CD14-positive monocyte (primary cell): ENCODE results near the gene ACYP2. TPM values are rescaled to one million over a fixed set of nuclear protein-coding genes. Genes with fewer than 3 reads are reported as not detected.

Experiments
- DNase-seq, 3 donors: peaks; one replicate each; pipeline ENCODE4 v3.0.0-alpha.2; 2011 to 2022
- H2AFZ ChIP-seq: 2 replicates; pipeline ENCODE4 v1.6.0; 2012; ENCODE audit warnings: mild to moderate bottlenecking, low read depth, low read length, inconsistent platforms; ENCODE audit not compliant: insufficient read depth, poor library complexity, severe bottlenecking
- H3K27ac ChIP-seq, 2 donors: 1 replicate in 1 of 2; 2 replicates in 1 of 2; pipeline ENCODE4 v1.5.1; 2012 to 2013; ENCODE audit warnings: low read length in 2 of 2, control low read depth in 1 of 2, inconsistent platforms in 1 of 2, low read depth in 1 of 2, mild to moderate bottlenecking in 1 of 2
- H3K27me3 ChIP-seq, 2 donors: one replicate each; pipeline versions ENCODE4 v1.6.0 to v1.6.1; 2011 to 2013; ENCODE audit warnings: low read length in 2 of 2; ENCODE audit not compliant: control insufficient read depth in 2 of 2, insufficient read depth in 2 of 2
- H3K36me3 ChIP-seq, 2 donors: replicated peaks in 1 of 2; 1 replicate in 1 of 2; 2 replicates in 1 of 2; pipeline versions ENCODE4 v1.5.1 to v1.6.1; 2012 to 2013; ENCODE audit warnings: low read length in 2 of 2, control low read depth in 1 of 2, inconsistent platforms in 1 of 2, mild to moderate bottlenecking in 1 of 2; ENCODE audit not compliant: insufficient read depth in 2 of 2, control insufficient read depth in 1 of 2
- H3K4me1 ChIP-seq, 2 donors: 1 replicate in 1 of 2; 2 replicates in 1 of 2; pipeline versions ENCODE4 v1.5.1 to v1.6.1; 2012 to 2013; ENCODE audit warnings: low read length in 2 of 2, control low read depth in 1 of 2, inconsistent platforms in 1 of 2, mild to moderate bottlenecking in 1 of 2, moderate library complexity in 1 of 2; ENCODE audit not compliant: insufficient read depth in 2 of 2, control insufficient read depth in 1 of 2
- H3K4me2 ChIP-seq: replicated peaks from 2 replicates; pipeline ENCODE3; 2012; ENCODE audit warnings: low read length, moderate library complexity, mild to moderate bottlenecking; ENCODE audit not compliant: poor library complexity, severe bottlenecking; ENCODE audit errors: extremely low read depth
- H3K4me3 ChIP-seq, 3 experiments: fragments of 200-600 bp in 1 of 3; sonication (generic) in 1 of 3; replicated peaks in 1 of 3; 1 replicate in 2 of 3; 2 replicates in 1 of 3; pipeline ENCODE4 v1.5.1; 2011 to 2013; ENCODE audit warnings: low read length in 3 of 3, mild to moderate bottlenecking in 3 of 3, control low read depth in 2 of 3, low read depth in 2 of 3, inconsistent platforms in 1 of 3, moderate library complexity in 1 of 3
- H3K79me2 ChIP-seq: 2 replicates; pipeline ENCODE4 v1.6.0; 2012; ENCODE audit warnings: mild to moderate bottlenecking, control low read depth, inconsistent platforms, low read length, moderate library complexity; ENCODE audit not compliant: insufficient read depth
- H3K9ac ChIP-seq: 2 replicates; pipeline ENCODE4 v1.6.0; 2017; ENCODE audit warnings: low read length, mild to moderate bottlenecking; ENCODE audit not compliant: insufficient read depth, poor library complexity, severe bottlenecking
- H3K9me3 ChIP-seq, 2 donors: replicated peaks in 1 of 2; 1 replicate in 1 of 2; 2 replicates in 1 of 2; pipeline versions ENCODE4 v1.5.1 to v1.6.1; 2012 to 2013; ENCODE audit warnings: low read length in 2 of 2, control low read depth in 1 of 2; ENCODE audit not compliant: control insufficient read depth in 1 of 2, insufficient read depth in 1 of 2
- H4K20me1 ChIP-seq: 2 replicates; pipeline ENCODE4 v1.6.0; 2012; ENCODE audit warnings: mild to moderate bottlenecking, low read length, control low read depth, moderate library complexity; ENCODE audit not compliant: insufficient read depth
- H3K27ac Mint-ChIP-seq, 7 donors: one replicate each; pipeline ENCODE4 v1.8.0; 2020; ENCODE audit warnings: mild to moderate bottlenecking in 7 of 7, mixed read lengths in 7 of 7, moderate library complexity in 6 of 7, inconsistent platforms in 2 of 7
- H3K27me3 Mint-ChIP-seq, 3 donors: one replicate each; pipeline ENCODE4 v1.8.0; 2021 to 2022; ENCODE audit warnings: low read depth in 3 of 3, mild to moderate bottlenecking in 3 of 3, mixed read lengths in 3 of 3, moderate library complexity in 3 of 3, inconsistent platforms in 1 of 3
- H3K36me3 Mint-ChIP-seq, 2 donors: one replicate each; pipeline ENCODE4 v1.8.0; 2020; ENCODE audit warnings: mixed read lengths in 2 of 2, inconsistent platforms in 1 of 2, mild to moderate bottlenecking in 1 of 2
- H3K4me1 Mint-ChIP-seq: one replicate; pipeline ENCODE4 v1.8.0; 2020; ENCODE audit warnings: mild to moderate bottlenecking, mixed read lengths
- H3K4me3 Mint-ChIP-seq, 2 donors: one replicate each; pipeline ENCODE4 v1.8.0; 2020; ENCODE audit warnings: mild to moderate bottlenecking in 2 of 2, mixed read lengths in 2 of 2, moderate library complexity in 1 of 2
- H3K9me3 Mint-ChIP-seq, 7 donors: one replicate each; pipeline ENCODE4 v1.8.0; 2020 to 2022; ENCODE audit warnings: mixed read lengths in 7 of 7, mild to moderate bottlenecking in 6 of 7, moderate library complexity in 6 of 7, inconsistent platforms in 2 of 7
- WGBS: methylation state at CpG from one replicate; pipeline ENCODE4 v1.1.5; 2013; ENCODE audit warnings: missing lambda C conversion rate; ENCODE audit not compliant: insufficient coverage; 5-methylcytosine and 5-hydroxymethylcytosine counted together
- intact Hi-C, 2 donors: fragments of 100-400 bp; cut with micrococcal nuclease; formaldehyde crosslinking; loops; one replicate each; pipeline versions ENCODE4 v1.15.0 to v1.15.1; 2023
- polyA plus RNA-seq, 3 donors: library from polyadenylated mRNA; depleted of rRNA in 1 of 3; unstranded in 2 of 3; stranded (reverse) in 1 of 3; fragments of 300-500 nt in 2 of 3; fragments of >200 nt in 1 of 3; fragmentation: Illumina TruSeq in 2 of 3; gene quantifications; 1 replicate in 2 of 3; 2 replicates in 1 of 3; pipeline ENCODE4 v1.2.3, GENCODE V29; 2012 to 2021
- TF ChIP-seq, protein P1 (sequence below): fragments of 200-600 bp; IDR thresholded peaks from one replicate; pipeline ENCODE4 v1.8.0; 2022; ENCODE audit warnings: antibody characterized with exemption, mild to moderate bottlenecking

ACYP2 gene
- polyA plus RNA-seq, 3 donors: 6.2 to 10.8 (median 10.3) TPM

DNA sequence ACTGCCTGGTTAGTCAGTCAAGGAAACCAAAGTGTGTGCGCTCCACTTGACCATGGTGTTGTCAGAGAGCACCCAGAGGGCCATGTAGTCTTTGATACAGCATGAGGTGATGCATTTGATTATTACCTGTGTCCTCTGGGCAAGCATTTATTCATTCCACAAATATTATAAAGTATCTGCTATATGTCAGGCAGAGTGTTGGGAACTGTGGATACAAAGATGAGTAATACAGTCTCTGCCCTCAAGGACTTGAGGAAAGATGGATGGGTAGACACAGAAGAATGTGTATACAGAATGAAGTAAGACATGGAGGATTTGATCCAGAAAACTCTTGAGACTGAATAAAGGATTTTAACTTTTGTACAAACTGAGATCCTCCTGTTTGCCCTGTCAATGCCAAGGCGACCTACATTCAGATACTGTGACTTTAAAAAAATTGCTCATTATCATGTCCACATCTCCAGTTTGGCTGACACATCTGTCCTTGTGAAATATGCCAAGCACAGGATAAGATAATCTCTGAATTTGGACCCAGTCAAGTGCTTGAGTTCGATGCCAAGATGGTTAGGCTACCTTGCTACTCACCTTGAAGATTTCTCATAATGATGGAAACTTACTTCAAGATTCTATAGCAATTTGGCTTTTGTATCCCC, 50.8 kb downstream of the ACYP2 start:
- intact Hi-C loops: no loop called here
- peaks cover 0 to 3% (median 0%) of the 10 kb centered on the region in 3 donors for H3K27me3 Mint-ChIP-seq
- H3K4me3 ChIP-seq: no peak overlapping the region

GRCh38 chr2:54176577-54176976, 61.2 kb downstream of the ACYP2 start:
- Mint-ChIP-seq H3K27me3 (peaks cover 0 to 2% (median 0%) of the 10 kb centered on the region in 3 donors), H3K27ac (no peak overlapping the region), H3K4me1 (no peaks in the 10 kb centered on the region), H3K4me3 (no peak overlapping the region), H3K9me3 (peaks cover 0 to 2% (median 0%) of the 10 kb centered on the region in 7 donors), H3K36me3 (no peaks in the 10 kb centered on the region)
- Histone ChIP-seq H3K36me3 (no peaks in the 10 kb centered on the region), H4K20me1 (no peaks in the 10 kb centered on the region), H3K4me1 (no peaks in the 10 kb centered on the region), H3K4me2 (no peak overlapping the region), H3K27me3 (no peaks in the 10 kb centered on the region), H3K9me3 (no peaks in the 10 kb centered on the region), H3K27ac (no peak overlapping the region), H3K4me3 (no peak overlapping the region), H3K79me2 (no peaks in the 10 kb centered on the region), H3K9ac (no peak overlapping the region), H2AFZ (no peak overlapping the region)
- no peak for DNase-seq
- intact Hi-C loops: no loop called here
- WGBS: 64% methylated on average over 1 of the region's 2 CpGs
- TF ChIP-seq, protein P1, sequence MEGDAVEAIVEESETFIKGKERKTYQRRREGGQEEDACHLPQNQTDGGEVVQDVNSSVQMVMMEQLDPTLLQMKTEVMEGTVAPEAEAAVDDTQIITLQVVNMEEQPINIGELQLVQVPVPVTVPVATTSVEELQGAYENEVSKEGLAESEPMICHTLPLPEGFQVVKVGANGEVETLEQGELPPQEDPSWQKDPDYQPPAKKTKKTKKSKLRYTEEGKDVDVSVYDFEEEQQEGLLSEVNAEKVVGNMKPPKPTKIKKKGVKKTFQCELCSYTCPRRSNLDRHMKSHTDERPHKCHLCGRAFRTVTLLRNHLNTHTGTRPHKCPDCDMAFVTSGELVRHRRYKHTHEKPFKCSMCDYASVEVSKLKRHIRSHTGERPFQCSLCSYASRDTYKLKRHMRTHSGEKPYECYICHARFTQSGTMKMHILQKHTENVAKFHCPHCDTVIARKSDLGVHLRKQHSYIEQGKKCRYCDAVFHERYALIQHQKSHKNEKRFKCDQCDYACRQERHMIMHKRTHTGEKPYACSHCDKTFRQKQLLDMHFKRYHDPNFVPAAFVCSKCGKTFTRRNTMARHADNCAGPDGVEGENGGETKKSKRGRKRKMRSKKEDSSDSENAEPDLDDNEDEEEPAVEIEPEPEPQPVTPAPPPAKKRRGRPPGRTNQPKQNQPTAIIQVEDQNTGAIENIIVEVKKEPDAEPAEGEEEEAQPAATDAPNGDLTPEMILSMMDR: no peak

More for the DNA sequence above, 50.8 kb downstream of the ACYP2 start:
- no peaks in the 10 kb centered on the region for H3K9me3 ChIP-seq
- H3K27me3 ChIP-seq: no peaks in the 10 kb centered on the region
- H3K4me1 ChIP-seq: no peaks in the 10 kb centered on the region
- H4K20me1 ChIP-seq: no peaks in the 10 kb centered on the region
- 100% methylated on average over 2 of the region's 3 CpGs for WGBS
- no peak overlapping the region for H3K27ac ChIP-seq
- H2AFZ ChIP-seq: no peak overlapping the region
- Mint-ChIP-seq H3K36me3 (no peaks in the 10 kb centered on the region), H3K9me3 (peaks cover 0 to 4% (median 0%) of the 10 kb centered on the region in 7 donors), H3K27ac (no peak overlapping the region), H3K4me3 (no peak overlapping the region), H3K4me1 (no peaks in the 10 kb centered on the region)
- no peak overlapping the region for H3K9ac ChIP-seq
- H3K4me2 ChIP-seq: no peak overlapping the region
- H3K36me3 ChIP-seq: no peaks in the 10 kb centered on the region
- no peaks in the 10 kb centered on the region for H3K79me2 ChIP-seq
- TF ChIP-seq, protein P1: no peak
- DNase-seq: no peak
